ENCODE results near the gene ZFP2.
"Not testable (repeated sequence)": the region's sequence is repeated elsewhere in the genome, so short reads cannot be mapped to it uniquely, and the experiment has no call there.

Gene ZFP2

DNA sequence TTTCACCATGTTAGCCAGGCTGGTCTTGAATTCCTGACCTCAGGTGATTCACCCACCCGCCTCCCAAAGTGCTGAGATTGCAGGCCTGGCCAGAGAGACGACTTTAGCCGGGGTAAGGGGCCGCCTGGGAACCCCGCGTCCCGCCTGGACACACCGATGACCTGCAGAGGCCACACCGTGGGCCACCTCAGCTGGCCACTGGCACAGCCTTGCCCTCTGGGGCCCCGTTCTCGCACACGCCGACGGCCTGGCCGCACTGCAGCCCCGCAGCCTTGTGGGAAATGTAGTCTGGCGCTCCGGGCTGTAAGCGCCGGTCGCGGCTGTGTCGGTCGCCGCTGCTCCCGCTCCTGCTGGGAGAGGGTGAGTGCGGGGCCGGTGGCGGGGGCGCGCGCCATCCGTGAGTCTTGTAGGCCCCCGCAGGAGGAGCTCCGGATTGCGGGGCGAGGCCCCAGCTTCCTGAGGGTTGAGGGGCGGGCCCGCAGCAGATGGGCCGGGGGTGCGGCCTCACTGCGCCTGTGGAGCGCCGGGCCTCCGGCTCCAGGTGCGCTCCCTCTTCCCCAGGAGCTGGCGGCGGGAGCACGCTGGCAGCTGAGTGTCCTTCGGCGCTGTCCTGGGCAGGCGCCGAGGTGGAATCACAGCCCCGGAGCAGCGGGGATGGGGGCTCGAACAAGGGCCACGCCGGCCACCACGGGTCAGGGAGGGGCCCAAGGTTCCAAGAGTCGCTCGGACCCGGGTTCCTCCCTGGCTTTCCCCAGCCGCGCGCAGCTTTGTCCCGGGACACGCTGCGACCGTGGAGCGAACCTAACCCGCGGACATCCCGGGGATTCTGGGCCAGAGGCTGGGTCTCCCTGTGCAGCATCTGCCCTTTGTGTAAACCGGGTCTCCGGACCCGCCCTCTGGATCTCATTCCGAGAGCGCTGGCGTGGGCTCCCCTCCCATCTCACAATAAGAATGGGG is at the start of gene ZFP2:
ZFP2 (plus strand) TSS at position 299 of the 957 bp plus-strand sequence. CDS start 35,401 bp downstream, outside the sequence.
- DNase-seq = no peak

GRCh38 chr5:178849316-178849715 is 46.4 kb upstream of the ZFP2 start:
- no peak for DNase-seq

- no peak for DNase-seq
Measured at GRCh38 chr5:178851951-178852350, 43.8 kb upstream of the ZFP2 start.

GRCh38 chr5:178854284-178854683 is 41.4 kb upstream of the ZFP2 start:
- DNase-seq = no peak

GRCh38 chr5:178859625-178860521 is 35.8 kb upstream of the ZFP2 start, which contains the start of gene ZNF354B:
TSS of gene ZNF354B (plus strand) at chr5:178859953. CDS start at chr5:178861048, 1,095 bp downstream.
- DNase-seq = peak; percentile 87

DNA sequence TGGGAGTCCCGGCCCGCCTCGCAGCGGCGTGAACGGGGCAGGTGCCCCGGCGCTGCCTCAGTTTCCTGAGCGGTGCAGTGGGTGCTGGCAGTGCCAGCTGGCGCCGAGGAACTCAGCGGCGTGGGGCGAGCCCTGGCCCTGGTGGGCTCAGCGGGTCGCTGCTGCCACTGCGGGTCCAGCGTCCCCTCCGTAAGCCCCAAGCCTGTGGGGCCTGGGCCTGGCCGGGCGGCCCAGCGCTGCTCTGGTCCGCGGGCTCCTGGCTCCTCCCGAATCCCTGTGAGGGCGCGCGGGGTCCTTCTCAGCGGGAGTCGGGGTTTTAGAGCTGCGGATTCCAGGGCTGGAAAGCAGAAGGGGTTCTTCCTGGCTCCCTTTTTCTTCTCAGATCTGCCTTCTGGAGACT is 35.1 kb upstream of the ZFP2 start:
- DNase-seq = not testable (repeated sequence)

DNA sequence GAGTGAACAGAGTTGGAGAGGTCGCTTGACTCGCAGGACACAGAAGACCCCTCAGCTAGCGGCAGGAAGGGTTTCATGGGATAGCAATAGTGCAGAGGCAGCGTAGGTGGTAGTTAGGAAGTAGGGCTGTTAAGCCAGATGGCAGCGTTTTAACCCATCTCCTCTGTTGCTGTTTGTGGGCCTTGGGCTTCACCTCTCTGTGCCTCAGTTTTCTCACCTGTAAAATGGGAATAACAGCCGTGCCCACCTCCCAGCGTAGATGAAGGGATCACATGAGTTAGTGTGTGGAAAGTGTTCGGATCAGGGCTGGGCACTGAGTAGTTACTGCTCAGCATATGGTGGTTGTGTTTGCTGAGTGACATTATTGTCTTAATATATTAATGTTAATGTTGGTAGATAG is 34.1 kb upstream of the ZFP2 start:
- no peak for DNase-seq

DNA sequence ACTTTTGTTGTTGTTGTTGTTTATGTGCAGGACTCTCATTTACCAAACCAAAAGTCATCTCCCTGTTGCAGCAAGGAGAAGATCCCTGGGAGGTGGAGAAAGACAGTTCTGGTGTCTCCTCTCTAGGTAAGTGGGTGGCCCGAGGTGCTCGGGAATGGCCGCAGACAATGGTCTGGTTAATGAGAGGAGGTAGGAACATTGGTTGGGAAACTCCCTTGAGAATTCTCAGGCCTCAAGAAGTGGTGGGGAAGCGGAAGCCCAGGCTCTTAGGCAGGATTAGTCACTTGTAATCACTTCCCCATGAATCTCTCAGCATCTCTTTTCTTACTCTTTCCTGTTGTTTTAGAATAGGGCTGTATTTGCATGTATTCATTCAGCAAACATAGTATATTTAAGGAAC is 28.8 kb upstream of the ZFP2 start:
- DNase-seq = no peak

- no peak for DNase-seq
Measured at GRCh38 chr5:178869577-178869976, 26.1 kb upstream of the ZFP2 start.

- no peak for DNase-seq
Measured at GRCh38 chr5:178870411-178870810, 25.3 kb upstream of the ZFP2 start.

DNA sequence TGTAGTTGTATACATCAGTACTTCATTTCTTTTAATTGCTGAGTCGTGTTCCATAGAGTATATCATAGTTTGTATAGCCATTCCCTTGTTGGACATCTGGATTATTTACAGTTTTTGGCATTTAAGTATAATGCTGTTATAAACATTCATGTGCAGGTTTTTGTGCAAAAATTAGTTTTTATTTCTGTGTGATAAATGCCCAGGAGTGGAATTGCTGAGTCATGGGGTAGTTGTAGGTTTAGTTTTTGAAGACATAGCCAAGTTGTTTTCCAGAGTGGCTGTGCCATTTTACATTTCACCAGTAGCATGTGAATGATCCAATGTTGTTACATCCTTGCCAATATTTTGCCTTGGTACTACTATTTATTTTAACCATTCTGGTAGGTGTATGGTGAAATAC is 23.4 kb upstream of the ZFP2 start:
- no peak for DNase-seq

- DNase-seq = not testable (repeated sequence)
Measured at GRCh38 chr5:178883115-178883694, 12.5 kb upstream of the ZFP2 start.

- DNase-seq = no peak
Measured at GRCh38 chr5:178883815-178884430, 11.8 kb upstream of the ZFP2 start.

- DNase-seq = no peak
Measured at GRCh38 chr5:178899289-178899688, 3.6 kb downstream of the ZFP2 start.

GRCh38 chr5:178902849-178903248 is 7.1 kb downstream of the ZFP2 start:
- DNase-seq = no peak

GRCh38 chr5:178931846-178932760 is 36.4 kb downstream of the ZFP2 start:
- DNase-seq = no peak

- peak; percentile 79 for DNase-seq
Measured at GRCh38 chr5:178940569-178941360, 45.1 kb downstream of the ZFP2 start, which contains the start of gene ZNF454. TSS of gene ZNF454 (plus strand) at chr5:178941198. CDS start at chr5:178942792, 1,594 bp downstream.

DNA sequence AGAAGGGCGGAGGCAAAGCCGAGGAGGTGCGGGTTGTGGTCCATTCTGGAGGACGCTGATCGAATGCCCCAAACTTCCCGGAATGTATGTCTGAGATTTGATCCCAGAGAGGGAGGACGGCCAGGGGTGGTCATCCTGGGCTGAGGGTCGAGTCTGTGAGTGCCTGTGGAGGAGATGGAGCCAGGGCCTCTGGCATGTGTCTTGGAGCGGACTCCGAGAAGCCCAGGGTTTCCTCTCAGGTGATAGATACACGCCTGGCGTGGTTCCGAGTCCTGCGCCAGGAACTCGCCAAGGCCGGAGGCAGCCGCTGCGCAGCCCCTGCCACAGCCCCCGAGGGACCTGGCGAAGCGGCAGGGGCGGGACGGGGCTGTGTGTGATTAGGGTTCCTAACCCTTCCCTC is 45.6 kb downstream of the ZFP2 start:
- no peak for DNase-seq

- DNase-seq = no peak
Measured at GRCh38 chr5:178965465-178966055, 69.8 kb downstream of the ZFP2 start.

GRCh38 chr5:178981381-178981780 is 85.7 kb downstream of the ZFP2 start:
- no peak for DNase-seq
